HL-60 (cell line): ENCODE results near the gene CAMTA1.

ENCODE experiments used
- DNase-seq, 2 experiments: peaks; one replicate each; pipeline ENCODE4 v3.0.0-alpha.2; 2010 to 2020; ENCODE audit warnings: low read depth in 1 of 2, low spot score in 1 of 2
- H3K27ac ChIP-seq: fragments of 250-450 bp; sonication (Bioruptor Pico); replicated peaks from 2 replicates; pipeline ENCODE4 v1.5.1; 2020; ENCODE audit warnings: mild to moderate bottlenecking, moderate library complexity
- H3K27me3 ChIP-seq: fragments of 250-450 bp; sonication (Bioruptor Pico); 2 replicates; pipeline ENCODE4 v1.5.1; 2021; ENCODE audit warnings: mild to moderate bottlenecking, moderate library complexity; ENCODE audit not compliant: insufficient read depth, poor library complexity, severe bottlenecking
- H3K4me3 ChIP-seq: replicated peaks from 2 replicates; pipeline ENCODE4 v1.5.1; 2011; ENCODE audit warnings: mild to moderate bottlenecking, control low read depth, low read length; ENCODE audit not compliant: insufficient read depth
- GABPA ChIP-seq: IDR thresholded peaks from 2 replicates; pipeline ENCODE4 v1.6.1; 2012; ENCODE audit warnings: low read depth
- POLR2AphosphoS5 ChIP-seq: IDR thresholded peaks from 2 replicates; pipeline ENCODE4 v1.6.1; 2012; ENCODE audit warnings: low read depth
- SPI1 ChIP-seq: IDR thresholded peaks from 2 replicates; pipeline ENCODE4 v1.6.1; 2012; ENCODE audit warnings: low read depth, mild to moderate bottlenecking, borderline replicate concordance
- TF ChIP-seq, protein P1 (sequence below): IDR thresholded peaks from one replicate; pipeline ENCODE4 v1.5.1; 2011; ENCODE audit warnings: low read length, control low read depth, inconsistent platforms; ENCODE audit not compliant: insufficient read depth
- TF ChIP-seq, protein P2 (sequence below): IDR thresholded peaks from 2 replicates; pipeline ENCODE4 v1.6.1; 2012; ENCODE audit warnings: low read depth; ENCODE audit not compliant: insufficient replicate concordance

CAMTA1 gene

DNA sequence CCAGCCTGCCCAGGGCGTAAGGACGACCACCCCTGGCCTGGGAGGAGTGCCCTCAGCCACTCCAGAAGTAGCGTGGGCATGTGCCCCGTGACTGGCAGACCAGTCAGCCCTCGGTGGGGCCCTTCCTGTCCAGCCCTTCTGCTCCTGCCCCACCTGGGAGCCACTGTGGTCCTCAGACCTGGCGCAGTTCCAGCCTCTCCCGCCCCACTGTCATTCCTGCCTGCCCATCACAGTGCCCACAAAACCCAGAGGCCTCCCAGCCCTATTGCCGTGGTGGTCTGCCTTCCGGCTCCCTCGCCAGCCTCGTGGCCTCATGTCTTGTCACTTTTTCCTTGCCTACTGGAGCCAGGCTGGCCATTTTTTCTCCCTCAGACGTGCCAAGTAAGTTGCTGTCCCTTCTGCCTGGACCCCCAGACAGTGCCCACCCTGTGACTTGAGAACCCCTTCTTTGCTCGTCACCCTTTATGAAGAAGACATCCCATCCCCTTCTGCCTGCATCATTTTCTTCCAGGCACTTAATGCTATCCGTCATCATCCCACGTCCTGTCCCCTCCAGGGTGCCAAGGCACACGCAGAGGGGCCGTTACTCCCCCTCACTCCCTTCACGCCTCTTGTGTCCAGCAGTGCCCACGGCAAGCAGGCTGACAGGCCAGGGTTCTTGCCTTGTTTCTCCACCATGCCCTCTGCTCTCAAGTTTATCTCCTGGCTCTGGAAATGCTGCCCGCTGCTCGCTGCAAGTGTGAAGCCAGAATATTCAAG, 122.6 kb downstream of the CAMTA1 start:
- TF ChIP-seq POLR2AphosphoS5 (no peak), SPI1 (no peak), GABPA (no peak)
- TF ChIP-seq, protein P1, sequence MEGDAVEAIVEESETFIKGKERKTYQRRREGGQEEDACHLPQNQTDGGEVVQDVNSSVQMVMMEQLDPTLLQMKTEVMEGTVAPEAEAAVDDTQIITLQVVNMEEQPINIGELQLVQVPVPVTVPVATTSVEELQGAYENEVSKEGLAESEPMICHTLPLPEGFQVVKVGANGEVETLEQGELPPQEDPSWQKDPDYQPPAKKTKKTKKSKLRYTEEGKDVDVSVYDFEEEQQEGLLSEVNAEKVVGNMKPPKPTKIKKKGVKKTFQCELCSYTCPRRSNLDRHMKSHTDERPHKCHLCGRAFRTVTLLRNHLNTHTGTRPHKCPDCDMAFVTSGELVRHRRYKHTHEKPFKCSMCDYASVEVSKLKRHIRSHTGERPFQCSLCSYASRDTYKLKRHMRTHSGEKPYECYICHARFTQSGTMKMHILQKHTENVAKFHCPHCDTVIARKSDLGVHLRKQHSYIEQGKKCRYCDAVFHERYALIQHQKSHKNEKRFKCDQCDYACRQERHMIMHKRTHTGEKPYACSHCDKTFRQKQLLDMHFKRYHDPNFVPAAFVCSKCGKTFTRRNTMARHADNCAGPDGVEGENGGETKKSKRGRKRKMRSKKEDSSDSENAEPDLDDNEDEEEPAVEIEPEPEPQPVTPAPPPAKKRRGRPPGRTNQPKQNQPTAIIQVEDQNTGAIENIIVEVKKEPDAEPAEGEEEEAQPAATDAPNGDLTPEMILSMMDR, result no peak
- no peak overlapping the region for H3K27ac ChIP-seq
- DNase-seq, result no peak
- H3K4me3 ChIP-seq, result no peak overlapping the region
- H3K27me3 ChIP-seq, result no peaks in the 10 kb centered on the region

DNA sequence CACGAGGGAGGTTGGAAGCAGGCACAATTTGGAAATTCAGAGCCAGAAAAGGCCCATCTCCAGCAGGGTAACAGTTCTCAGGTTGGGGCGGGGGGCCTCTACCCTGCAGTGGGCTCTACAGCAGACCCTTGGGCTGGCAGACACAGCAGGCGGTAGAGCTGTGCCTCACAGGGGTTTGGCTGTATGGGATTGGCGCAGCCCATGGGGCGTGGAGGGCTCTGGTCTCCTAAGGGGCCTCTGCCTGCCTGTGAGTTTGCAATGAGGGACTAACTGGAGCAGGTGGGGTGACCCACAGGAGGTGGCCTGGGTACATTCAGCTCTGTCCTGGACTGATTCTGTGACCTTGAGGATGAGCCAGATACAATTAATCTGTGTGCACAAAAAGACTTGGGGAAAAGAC, 124.1 kb downstream of the CAMTA1 start:
- H3K27me3 ChIP-seq, result no peaks in the 10 kb centered on the region
- TF ChIP-seq, protein P1, result no peak
- TF ChIP-seq SPI1, result no peak
- no peak for TF ChIP-seq GABPA
- TF ChIP-seq POLR2AphosphoS5, result no peak
- TF ChIP-seq, protein P2, sequence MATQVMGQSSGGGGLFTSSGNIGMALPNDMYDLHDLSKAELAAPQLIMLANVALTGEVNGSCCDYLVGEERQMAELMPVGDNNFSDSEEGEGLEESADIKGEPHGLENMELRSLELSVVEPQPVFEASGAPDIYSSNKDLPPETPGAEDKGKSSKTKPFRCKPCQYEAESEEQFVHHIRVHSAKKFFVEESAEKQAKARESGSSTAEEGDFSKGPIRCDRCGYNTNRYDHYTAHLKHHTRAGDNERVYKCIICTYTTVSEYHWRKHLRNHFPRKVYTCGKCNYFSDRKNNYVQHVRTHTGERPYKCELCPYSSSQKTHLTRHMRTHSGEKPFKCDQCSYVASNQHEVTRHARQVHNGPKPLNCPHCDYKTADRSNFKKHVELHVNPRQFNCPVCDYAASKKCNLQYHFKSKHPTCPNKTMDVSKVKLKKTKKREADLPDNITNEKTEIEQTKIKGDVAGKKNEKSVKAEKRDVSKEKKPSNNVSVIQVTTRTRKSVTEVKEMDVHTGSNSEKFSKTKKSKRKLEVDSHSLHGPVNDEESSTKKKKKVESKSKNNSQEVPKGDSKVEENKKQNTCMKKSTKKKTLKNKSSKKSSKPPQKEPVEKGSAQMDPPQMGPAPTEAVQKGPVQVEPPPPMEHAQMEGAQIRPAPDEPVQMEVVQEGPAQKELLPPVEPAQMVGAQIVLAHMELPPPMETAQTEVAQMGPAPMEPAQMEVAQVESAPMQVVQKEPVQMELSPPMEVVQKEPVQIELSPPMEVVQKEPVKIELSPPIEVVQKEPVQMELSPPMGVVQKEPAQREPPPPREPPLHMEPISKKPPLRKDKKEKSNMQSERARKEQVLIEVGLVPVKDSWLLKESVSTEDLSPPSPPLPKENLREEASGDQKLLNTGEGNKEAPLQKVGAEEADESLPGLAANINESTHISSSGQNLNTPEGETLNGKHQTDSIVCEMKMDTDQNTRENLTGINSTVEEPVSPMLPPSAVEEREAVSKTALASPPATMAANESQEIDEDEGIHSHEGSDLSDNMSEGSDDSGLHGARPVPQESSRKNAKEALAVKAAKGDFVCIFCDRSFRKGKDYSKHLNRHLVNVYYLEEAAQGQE, result no peak
- H3K27ac ChIP-seq, result no peak overlapping the region
- DNase-seq, result no peak
- no peak overlapping the region for H3K4me3 ChIP-seq

DNA sequence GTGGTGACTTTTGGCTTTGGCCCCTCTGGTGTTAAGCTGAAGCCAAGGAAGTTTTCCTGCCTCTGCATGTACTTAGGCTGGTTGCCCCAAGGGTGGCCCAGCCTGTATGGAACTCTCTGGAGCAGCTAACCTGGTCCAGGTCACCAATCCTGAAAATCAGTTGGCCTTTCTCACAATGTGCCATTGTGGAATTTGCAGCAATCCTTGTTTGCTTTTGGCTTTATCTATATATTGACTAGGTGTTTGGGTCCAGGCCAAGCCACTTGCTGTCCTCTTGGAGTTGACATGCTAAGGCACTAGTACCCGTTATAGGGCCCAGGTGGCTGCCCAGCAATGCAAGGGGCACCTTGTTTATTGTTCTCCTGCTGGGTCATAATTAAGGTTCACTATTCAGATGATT, 124.6 kb downstream of the CAMTA1 start:
- no peak for TF ChIP-seq POLR2AphosphoS5
- TF ChIP-seq, protein P1, result no peak
- TF ChIP-seq GABPA, result no peak
- no peak for TF ChIP-seq SPI1
- TF ChIP-seq, protein P2, result no peak
- no peak overlapping the region for H3K27ac ChIP-seq
- DNase-seq, result no peak
- no peak overlapping the region for H3K4me3 ChIP-seq
- H3K27me3 ChIP-seq, result no peaks in the 10 kb centered on the region
